PC-3 (cell line): ENCODE measurements around the gene NAPB. TPM values are rescaled to one million over a fixed set of nuclear protein-coding genes. Genes with fewer than 3 reads are reported as not detected.

Experiments used
- ATAC-seq: fragments of 200-7000 bp; cut with Tn5 transposase; 2 replicates; pipeline ENCODE4 v1.9.1; 2020; ENCODE audit warnings: mild to moderate bottlenecking, moderate library complexity
- BruUV-seq: library from RNA; stranded (reverse); fragments of 400-500 nt; replicated peaks from 2 replicates; lab custom pipeline; 2021; lab: Mats Ljungman, UMichigan
- CTCF ChIA-PET: fragments of 300-600 bp; sonication (Branson Sonifier 250); formaldehyde crosslinking; loops from one replicate; lab custom pipeline; 2022; ENCODE audit warnings: antibody characterized with exemption; lab: Charles Lee
- POLR2A ChIA-PET: fragments of 300-600 bp; sonication (Branson Sonifier 250); formaldehyde crosslinking; loops from one replicate; lab custom pipeline; 2022; ENCODE audit warnings: antibody characterized with exemption; ENCODE audit not compliant: unreplicated experiment; lab: Charles Lee
- DNase-seq: peaks from one replicate; pipeline ENCODE4 v3.0.0-alpha.2; 2015
- H2AFZ ChIP-seq: fragments of 300-600 bp; sonication (generic); 2 replicates; pipeline ENCODE4 v1.6.0; 2016; ENCODE audit warnings: antibody characterized with exemption, low read length
- H3F3A ChIP-seq: fragments of 300-600 bp; sonication (generic); one replicate; pipeline ENCODE4 v1.6.0; 2017; ENCODE audit warnings: antibody characterized with exemption, low read length, control low read depth, mild to moderate bottlenecking; ENCODE audit not compliant: unreplicated experiment
- H3K27ac ChIP-seq: fragments of 300-600 bp; sonication (generic); 2 replicates; pipeline ENCODE4 v1.5.1; 2016; ENCODE audit warnings: mild to moderate bottlenecking, low read length
- H3K27me3 ChIP-seq: fragments of 300-600 bp; sonication (generic); 2 replicates; pipeline ENCODE4 v1.6.1; 2016; ENCODE audit warnings: low read length, mixed read lengths
- H3K36me3 ChIP-seq: fragments of 300-600 bp; sonication (generic); 2 replicates; pipeline ENCODE4 v1.6.1; 2016; ENCODE audit warnings: low read depth, mixed run types, low read length, mixed read lengths
- H3K4me1 ChIP-seq: fragments of 300-600 bp; sonication (generic); 2 replicates; pipeline ENCODE4 v1.5.1; 2016; ENCODE audit warnings: low read length; ENCODE audit not compliant: insufficient read depth
- H3K4me2 ChIP-seq: fragments of 300-600 bp; sonication (generic); 2 replicates; pipeline ENCODE4 v1.6.0; 2016; ENCODE audit warnings: low read length
- H3K4me3 ChIP-seq: fragments of 300-600 bp; sonication (generic); 2 replicates; pipeline ENCODE4 v1.5.1; 2016; ENCODE audit warnings: mild to moderate bottlenecking, low read length, mixed read lengths
- H3K79me2 ChIP-seq: fragments of 300-600 bp; sonication (generic); 2 replicates; pipeline ENCODE4 v1.6.1; 2017; ENCODE audit warnings: low read length, mixed read lengths
- H3K9ac ChIP-seq: fragments of 300-600 bp; sonication (generic); 2 replicates; pipeline ENCODE4 v1.6.0; 2016; ENCODE audit warnings: mild to moderate bottlenecking, low read length
- H3K9me2 ChIP-seq: fragments of 300-600 bp; sonication (generic); replicated peaks from 2 replicates; pipeline ENCODE4 v1.6.1; 2016; ENCODE audit warnings: mixed run types, low read length, mixed read lengths
- H3K9me3 ChIP-seq: fragments of 300-600 bp; sonication (generic); 2 replicates; pipeline ENCODE4 v1.6.1; 2016; ENCODE audit warnings: low read length, mixed read lengths
- H4K20me1 ChIP-seq: fragments of 300-600 bp; sonication (generic); 2 replicates; pipeline ENCODE4 v1.6.1; 2016; ENCODE audit warnings: low read length, mixed read lengths
- CTCF ChIP-seq: fragments of 300-600 bp; sonication (generic); conservative IDR thresholded peaks from 2 replicates; pipeline ENCODE4 v1.5.1; 2017; ENCODE audit warnings: antibody characterized with exemption, low read depth, mild to moderate bottlenecking, low read length
- EZH2 ChIP-seq: fragments of 300-600 bp; sonication (generic); IDR thresholded peaks from one replicate; pipeline ENCODE4 v1.6.1; 2017; ENCODE audit warnings: antibody characterized with exemption, mild to moderate bottlenecking, low read length; ENCODE audit not compliant: unreplicated experiment
- EZH2phosphoT487 ChIP-seq: fragments of 300-600 bp; sonication (generic); IDR thresholded peaks from 2 replicates; pipeline ENCODE4 v1.6.1; 2018; ENCODE audit warnings: mild to moderate bottlenecking, antibody characterized with exemption, low read length, borderline replicate concordance
- intact Hi-C: fragments of 100-400 bp; cut with micrococcal nuclease; formaldehyde crosslinking; loops from 2 replicates; pipeline ENCODE4 v1.9.0; 2023
- total RNA-seq: library from RNA; depleted of rRNA; stranded (reverse); fragments of >200 nt; gene quantifications from 2 replicates; pipeline ENCODE4 v1.2.3, GENCODE V29; 2014

NAPB gene
- total RNA-seq, 1 experiment from 2014 or later = 7.8 TPM

GRCh38 chr20:23390091-23390774, 31.1 kb downstream of the NAPB start:
- Histone ChIP-seq H3K27ac (no peak overlapping the region), H3K27me3 (no peaks in the 10 kb centered on the region), H3K36me3 (peaks cover 18% of the 10 kb centered on the region), H4K20me1 (no peaks in the 10 kb centered on the region), H3K9me3 (no peaks in the 10 kb centered on the region), H3K4me3 (no peak overlapping the region), H3K9me2 (no peaks in the 10 kb centered on the region), H3K9ac (no peak overlapping the region), H3K79me2 (no peaks in the 10 kb centered on the region), H3K4me2 (no peak overlapping the region), H2AFZ (no peak overlapping the region), H3K4me1 (no peaks in the 10 kb centered on the region), H3F3A (no peaks in the 10 kb centered on the region)
- ChIA-PET CTCF (no interaction called here), POLR2A (no interaction called here)
- no peak for TF ChIP-seq CTCF
- no peak for TF ChIP-seq EZH2phosphoT487
- no peak for ATAC-seq
- no TSS peak for BruUV-seq
- no peak for DNase-seq
- intact Hi-C loops = no loop called here

- H3K4me2 ChIP-seq = no peak overlapping the region
- peaks cover 25% of the 10 kb centered on the region for H3K36me3 ChIP-seq
- no peak for ATAC-seq
- no peaks in the 10 kb centered on the region for H3K4me1 ChIP-seq
- no peak for TF ChIP-seq CTCF
- TF ChIP-seq EZH2phosphoT487 = no peak
- TF ChIP-seq EZH2 = no peak
- H3K27ac ChIP-seq = no peak overlapping the region
- H3K4me3 ChIP-seq = no peak overlapping the region
- H3K27me3 ChIP-seq = no peaks in the 10 kb centered on the region
- no peak overlapping the region for H2AFZ ChIP-seq
- no peaks in the 10 kb centered on the region for H3K9me3 ChIP-seq
- intact Hi-C loops = no loop called here
- BruUV-seq = no TSS peak
- CTCF ChIA-PET = no interaction called here
- no peak overlapping the region for H3K9ac ChIP-seq
- no peaks in the 10 kb centered on the region for H3K9me2 ChIP-seq
- no peak for DNase-seq
- H3F3A ChIP-seq = no peaks in the 10 kb centered on the region
- POLR2A ChIA-PET = no interaction called here
- H4K20me1 ChIP-seq = no peaks in the 10 kb centered on the region
- no peaks in the 10 kb centered on the region for H3K79me2 ChIP-seq
These were observed 34.2 kb downstream of the NAPB start for GRCh38 chr20:23387118-23387443.

GRCh38 chr20:23386304-23387117, 34.8 kb downstream of the NAPB start:
- Histone ChIP-seq H3K36me3 (peaks cover 25% of the 10 kb centered on the region), H3K4me1 (no peaks in the 10 kb centered on the region), H3K27me3 (no peaks in the 10 kb centered on the region), H3K4me3 (no peak overlapping the region), H3K4me2 (no peak overlapping the region), H3K79me2 (no peaks in the 10 kb centered on the region), H3K9me3 (no peaks in the 10 kb centered on the region), H3F3A (no peaks in the 10 kb centered on the region), H3K9ac (no peak overlapping the region), H2AFZ (no peak overlapping the region), H3K9me2 (no peaks in the 10 kb centered on the region), H3K27ac (no peak overlapping the region), H4K20me1 (no peaks in the 10 kb centered on the region)
- DNase-seq (no peak), ATAC-seq (no peak)
- ChIA-PET CTCF (no interaction called here), POLR2A (no interaction called here)
- no TSS peak for BruUV-seq
- TF ChIP-seq CTCF (no peak), EZH2phosphoT487 (no peak), EZH2 (no peak)
- intact Hi-C loops = no loop called here
